ENCODE results near the gene NDUFA3.
A peak's percentile ranks its signal among the peaks of the same experiment; 100 is the strongest.

Gene NDUFA3

DNA sequence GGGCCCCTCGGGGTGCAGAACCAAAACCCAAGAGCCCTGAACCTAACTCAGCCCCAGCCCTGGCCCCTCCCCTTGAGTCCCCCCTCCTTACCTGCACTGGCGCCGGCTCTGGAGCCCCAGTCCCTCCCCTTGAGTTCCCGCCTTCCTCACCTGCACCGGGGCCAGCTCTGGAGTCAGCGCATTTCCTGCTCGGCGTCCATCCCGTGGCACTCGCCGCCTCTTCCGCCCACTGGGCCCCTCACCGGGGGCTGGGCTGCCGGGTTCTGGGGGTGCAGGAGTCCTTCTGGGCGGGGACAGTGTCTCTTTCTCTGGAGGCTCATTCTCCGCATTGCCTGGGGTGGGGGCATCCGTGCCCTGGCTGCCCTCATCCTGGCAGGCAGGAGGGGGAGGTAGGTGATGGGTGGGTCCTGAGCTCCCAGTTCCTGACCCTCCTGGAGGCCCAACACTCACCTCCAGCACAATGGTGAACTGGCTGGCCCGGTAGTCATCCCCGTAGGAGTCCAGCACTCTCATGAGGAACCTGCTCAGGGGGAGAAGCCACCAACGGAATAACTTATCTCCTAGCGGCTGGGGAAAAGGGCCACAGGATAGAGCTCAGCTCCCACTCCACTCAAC lies 5.3 kb downstream of the NDUFA3 start:
- DNase-seq (ENCODE audit: low read depth) = no peak

- no peak for DNase-seq (ENCODE audit: low read depth)
These were observed 5.8 kb downstream of the NDUFA3 start for GRCh38 chr19:54108496-54108895.

DNA sequence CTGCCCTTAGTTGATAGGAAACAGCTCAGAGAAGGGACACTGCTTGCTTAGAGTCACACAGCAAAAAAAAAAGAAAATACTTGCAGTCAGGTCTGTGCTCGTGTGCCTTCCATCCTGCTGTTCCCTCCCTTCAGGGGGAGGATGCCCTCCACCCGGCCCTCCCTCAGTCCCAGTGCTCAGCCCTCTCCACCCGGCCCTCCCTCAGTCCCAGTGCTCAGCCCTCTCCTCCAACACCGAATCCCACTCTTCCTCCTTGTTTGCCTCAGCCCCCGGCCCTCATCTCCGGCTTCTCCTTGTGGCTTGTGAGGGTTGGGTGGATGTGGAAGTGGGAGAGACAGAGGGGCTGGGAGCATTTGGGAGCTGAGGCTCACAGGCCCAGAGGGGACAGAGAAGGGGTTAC lies 7.0 kb downstream of the NDUFA3 start:
- no peak for DNase-seq (ENCODE audit: low read depth)

- peak; percentile 13 for DNase-seq (ENCODE audit: low read depth)
These were observed 11.9 kb downstream of the NDUFA3 start for GRCh38 chr19:54114340-54115108.

DNA sequence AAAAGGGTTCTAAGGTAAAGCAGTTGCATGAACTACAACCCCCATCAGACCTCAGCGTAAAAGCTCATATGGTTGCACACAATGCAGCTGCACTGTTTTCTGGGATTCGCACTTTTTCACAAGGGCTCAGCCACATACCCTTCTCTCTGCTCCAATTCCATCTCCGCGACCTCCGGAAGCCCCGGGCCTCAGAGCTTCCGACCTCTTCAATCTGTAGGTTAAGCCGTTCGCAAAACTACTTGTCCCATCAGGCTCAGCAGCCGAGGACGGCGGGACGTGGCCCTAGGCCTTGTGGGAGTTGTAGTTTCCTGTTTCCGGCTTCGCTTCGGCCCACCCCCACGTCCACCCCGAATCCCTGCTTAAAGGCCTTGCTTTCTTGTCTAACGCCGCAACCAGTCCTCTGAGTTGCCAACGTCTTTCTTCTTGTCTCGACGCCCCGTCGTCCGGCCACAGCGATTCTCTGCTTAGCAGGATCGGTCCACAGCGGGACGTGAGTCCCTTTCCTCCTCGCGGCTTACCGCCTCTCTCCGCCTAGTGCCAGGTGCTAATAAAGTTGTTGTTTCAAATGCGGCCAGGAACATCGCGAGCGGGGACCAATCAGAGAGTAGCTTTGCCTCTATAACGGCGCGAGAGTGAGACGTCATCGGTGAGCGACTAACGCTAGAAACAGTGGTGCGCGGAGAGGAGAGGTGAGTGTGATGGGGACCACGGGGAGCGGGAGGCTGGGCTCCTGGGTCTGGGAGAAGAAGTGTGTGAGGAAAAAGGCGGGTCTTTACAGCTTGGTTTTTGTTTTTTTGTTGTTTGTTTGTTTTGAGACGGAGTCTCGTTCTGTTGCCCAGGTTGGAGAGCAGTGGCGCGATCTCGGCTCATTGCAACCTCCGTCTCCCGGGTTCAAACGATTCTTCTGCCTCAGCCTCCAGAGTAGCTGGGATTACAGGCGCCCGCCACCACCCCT lies 12.7 kb downstream of the NDUFA3 start, which contains the start of the genes PRPF31 and TFPT:
PRPF31 (plus strand) TSS at position 646 of the 955 bp plus-strand sequence. CDS start 2,525 bp downstream, outside the sequence.
TFPT (minus strand) TSS at position 549 of the 955 bp plus-strand sequence; CDS start at position 161, 388 bp downstream.
- DNase-seq (ENCODE audit: low read depth) = peak; percentile 89

GRCh38 chr19:54121259-54121658 lies 18.6 kb downstream of the NDUFA3 start:
- no peak for DNase-seq (ENCODE audit: low read depth)

DNA sequence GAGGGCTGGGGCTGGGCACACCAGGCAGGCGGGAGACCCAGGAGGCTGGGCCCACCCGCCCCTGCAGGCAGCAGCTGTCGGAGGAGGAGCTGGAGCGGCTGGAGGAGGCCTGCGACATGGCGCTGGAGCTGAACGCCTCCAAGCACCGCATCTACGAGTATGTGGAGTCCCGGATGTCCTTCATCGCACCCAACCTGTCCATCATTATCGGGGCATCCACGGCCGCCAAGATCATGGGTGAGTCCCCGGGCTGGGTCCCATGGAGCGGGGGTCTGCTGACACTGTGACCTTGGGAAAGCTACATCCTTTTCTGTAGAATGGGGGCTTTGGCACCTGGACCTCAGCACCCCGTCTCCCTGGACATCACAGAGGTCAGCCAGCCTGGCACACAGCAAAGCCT lies 21.0 kb downstream of the NDUFA3 start:
- no peak for DNase-seq (ENCODE audit: low read depth)

GRCh38 chr19:54124393-54124792 lies 21.7 kb downstream of the NDUFA3 start:
- no peak for DNase-seq (ENCODE audit: low read depth)

- no peak for DNase-seq (ENCODE audit: low read depth)
These were observed 23.1 kb downstream of the NDUFA3 start for GRCh38 chr19:54125713-54126112.

GRCh38 chr19:54127688-54128440 lies 25.2 kb downstream of the NDUFA3 start:
- no peak for DNase-seq (ENCODE audit: low read depth)

- no peak for DNase-seq (ENCODE audit: low read depth)
These were observed 25.7 kb downstream of the NDUFA3 start for GRCh38 chr19:54128441-54128725.

GRCh38 chr19:54128796-54129616 lies 26.4 kb downstream of the NDUFA3 start:
- DNase-seq (ENCODE audit: low read depth) = no peak

- no peak for DNase-seq (ENCODE audit: low read depth)
These were observed 27.0 kb downstream of the NDUFA3 start for GRCh38 chr19:54129617-54129996.

DNA sequence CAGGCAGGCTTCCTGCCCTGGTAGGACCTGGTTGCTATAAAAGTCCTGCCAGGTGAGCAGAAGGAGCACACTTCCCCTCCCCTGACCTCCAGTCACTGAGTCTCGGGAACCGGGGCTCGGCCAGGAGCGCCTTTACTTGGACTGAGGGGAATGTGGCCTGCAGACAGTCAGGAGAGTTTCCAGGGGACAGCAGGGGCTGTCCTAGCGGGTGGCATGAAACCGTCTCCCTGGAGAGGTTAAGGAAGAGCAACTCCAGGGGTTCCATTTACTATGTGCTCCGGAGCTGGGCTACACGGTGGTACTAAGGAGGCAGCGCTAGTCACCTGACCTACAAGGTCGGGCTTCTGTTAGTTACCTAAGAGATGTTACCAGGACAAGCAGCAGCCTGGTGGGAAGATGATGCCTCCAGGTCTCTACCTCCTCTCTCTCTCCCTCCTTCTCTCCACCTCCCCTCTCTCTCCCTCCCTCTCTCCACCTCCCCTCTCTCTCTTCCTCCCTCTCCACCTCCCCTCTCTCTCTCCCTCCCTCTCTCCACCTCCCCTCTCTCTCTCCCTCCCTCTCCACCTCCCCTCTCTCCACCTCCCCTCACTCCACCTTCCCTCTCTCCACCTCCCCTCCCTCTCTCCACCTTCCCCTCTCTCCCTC lies 30.8 kb downstream of the NDUFA3 start:
- no peak for DNase-seq (ENCODE audit: low read depth)

DNA sequence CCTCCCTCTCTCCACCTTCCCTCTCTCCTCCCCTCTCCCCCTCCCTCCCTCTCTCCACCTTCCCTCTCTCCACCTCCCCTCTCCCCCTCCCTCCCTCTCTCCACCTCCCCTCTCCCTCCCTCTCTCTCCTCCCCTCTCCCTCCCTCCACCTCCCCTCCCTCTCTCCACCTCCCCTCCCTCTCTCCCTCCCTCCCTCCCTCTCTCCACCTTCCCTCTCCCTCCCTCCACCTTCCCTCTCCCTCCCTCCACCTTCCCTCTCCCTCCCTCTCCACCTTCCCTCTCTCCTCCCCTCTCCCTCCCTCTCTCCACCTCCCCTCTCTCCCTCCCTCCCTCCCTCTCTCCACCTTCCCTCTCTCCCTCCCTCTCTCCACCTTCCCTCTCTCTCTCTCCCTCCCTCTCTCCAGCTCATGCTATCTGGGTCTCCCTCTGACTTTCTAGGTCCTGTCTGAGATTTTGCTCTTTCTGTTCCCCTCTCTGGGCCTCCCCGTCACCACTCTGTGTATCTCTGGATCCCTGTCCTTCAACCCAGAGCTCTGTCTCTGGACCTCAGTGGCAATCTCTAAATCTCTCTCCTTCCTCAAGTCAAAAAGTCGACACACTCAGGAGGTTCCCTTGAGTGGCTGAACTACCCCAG lies 31.4 kb downstream of the NDUFA3 start:
- DNase-seq (ENCODE audit: low read depth) = no peak

DNA sequence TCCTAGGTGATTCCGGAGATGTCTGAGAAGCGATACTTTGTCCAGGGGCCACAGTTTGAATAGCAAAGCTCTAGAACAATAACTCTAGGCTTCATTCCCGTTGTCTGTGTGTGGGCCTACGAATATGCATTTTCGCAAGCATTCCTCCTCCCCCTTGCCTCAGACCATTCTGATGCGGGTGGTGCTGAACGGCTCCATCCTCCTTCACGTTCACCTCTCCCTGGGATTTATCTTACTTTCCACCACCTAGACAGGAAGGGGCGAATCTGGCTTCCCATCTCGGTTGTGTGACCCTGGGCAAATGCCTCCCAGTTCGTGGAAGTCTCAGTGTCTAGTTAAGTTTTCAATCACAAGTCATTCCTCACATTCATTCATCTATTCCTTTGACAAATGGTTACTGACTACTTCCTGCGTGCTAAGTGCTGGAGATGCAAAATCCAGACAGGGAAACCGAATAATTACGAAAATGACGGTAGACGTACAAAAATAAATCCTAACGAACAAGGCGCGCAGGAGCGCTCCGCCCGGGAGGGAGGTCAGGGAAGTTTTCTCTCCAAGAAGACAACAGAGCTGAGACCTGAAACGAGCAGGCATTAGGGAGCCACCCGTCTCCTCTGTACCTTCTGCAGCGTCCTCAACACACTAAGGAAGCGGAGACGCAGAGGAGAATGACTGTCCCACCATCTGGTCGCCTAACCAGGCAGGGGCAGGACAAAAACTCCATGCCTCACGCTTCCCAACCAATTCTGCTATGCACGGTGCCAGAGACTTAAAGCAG lies 33.6 kb downstream of the NDUFA3 start:
- DNase-seq (ENCODE audit: low read depth) = no peak

GRCh38 chr19:54136864-54137698 lies 34.4 kb downstream of the NDUFA3 start:
- peak; percentile 97 for DNase-seq (ENCODE audit: low read depth)
